ENCODE results near the gene ALG11.
"Not testable (repeated sequence)": the region's sequence is repeated elsewhere in the genome, so short reads cannot be mapped to it uniquely, and the experiment has no call there.

The ALG11 gene

DNA sequence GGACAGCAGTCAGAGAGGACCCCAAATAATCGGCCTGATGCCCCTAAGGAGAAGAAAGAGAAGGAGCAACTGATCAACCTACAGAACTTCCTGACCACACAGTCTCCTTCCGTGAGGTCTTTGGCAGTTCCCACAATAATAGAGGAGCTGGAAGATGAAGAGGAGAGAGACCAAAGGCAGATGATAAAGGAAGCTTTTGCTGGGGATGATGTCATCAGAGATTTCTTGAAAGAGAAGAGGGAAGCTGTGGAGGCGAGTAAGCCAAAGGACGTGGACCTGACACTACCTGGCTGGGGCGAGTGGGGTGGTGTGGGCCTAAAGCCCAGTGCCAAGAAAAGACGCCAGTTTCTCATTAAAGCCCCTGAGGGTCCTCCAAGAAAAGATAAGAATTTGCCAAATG lies 18.2 kb downstream of the ALG11 start:
- DNase-seq = not testable (repeated sequence)

DNA sequence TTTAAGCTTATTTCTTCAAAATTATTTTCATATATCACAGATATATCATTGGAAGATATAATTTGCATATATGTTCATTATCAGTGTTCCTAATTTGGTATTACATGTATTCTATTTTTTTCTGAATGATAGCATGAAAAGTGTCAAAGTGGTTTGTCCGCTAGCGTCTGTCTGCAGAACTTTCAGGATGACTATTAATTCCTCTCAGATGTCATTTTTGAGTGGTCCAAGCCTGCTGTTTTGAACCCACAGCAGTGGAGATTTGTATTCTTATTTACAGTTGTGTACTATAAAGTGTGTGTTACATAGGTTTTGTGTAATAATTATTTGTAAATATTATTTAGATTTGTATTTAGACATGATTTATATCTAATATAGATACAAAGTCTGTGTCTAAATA lies 20.8 kb downstream of the ALG11 start:
- no peak for DNase-seq

DNA sequence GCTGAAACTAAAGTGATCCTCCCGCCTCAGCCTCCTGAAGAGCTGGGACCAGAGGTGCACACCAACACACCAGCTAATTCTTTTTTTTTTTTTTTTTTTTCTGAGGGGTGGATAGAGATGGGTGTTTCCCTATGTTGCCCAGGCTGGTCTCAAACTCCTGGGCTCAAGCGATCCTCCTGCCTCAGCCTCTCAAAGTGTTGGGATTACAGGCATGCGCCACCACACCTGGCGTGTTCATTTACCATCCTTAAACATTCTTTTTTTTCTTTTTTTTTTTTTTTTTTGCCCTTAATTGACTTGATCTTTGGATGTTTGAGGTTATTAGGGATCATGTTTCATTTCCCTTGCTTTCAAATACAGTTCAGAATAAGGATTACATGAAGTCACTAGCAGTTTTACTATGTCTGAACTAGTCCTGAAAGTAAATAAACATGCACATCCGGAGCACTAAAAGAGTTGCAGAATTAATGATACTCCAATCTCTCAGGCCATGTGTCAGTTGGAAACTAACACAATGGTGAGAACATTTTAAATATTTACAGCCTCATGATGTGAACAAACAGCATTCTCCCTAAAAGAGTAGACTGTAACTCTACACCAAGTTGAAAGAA lies 22.5 kb downstream of the ALG11 start:
- DNase-seq = no peak

- no peak for DNase-seq
These were observed 23.8 kb downstream of the ALG11 start for GRCh38 chr13:52036037-52036436.

DNA sequence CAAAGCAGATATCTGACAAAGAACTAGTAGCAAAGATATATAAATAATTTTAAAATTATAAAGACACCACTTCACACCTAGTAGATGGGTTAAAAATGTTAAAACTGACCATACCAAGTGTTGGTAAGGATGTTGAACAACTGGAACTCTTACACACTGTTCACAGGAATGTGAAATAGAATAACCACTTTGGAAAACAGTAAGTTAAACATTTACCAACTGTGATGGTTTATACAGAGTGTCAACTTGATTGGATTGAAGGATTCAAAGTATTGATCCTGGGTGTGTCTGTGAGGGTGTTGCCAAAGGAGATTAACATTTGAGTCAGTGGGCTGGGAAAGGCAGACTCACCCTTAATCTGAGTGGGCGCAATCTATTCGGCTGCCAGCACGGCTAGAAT lies 31.5 kb downstream of the ALG11 start:
- no peak for DNase-seq

DNA sequence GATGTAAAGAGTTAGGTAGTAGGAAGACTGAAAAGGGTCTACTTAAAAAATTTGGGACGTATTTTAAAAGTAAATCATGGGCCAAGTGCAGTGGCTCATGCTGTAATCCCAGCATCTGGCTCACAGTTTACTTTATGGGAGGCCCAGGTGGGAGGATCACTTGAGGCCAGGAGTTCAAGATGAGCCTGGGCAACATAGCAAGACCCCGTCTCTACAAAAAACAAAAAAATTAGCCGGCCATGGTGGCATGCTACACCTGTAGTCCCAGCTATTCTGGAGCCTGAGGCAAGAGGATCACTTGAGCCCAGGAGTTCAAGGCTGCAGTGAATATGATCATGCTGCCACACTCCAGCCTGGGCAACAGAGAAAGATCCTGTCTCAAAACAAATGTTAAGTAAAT lies 35.3 kb downstream of the ALG11 start:
- DNase-seq = no peak

DNA sequence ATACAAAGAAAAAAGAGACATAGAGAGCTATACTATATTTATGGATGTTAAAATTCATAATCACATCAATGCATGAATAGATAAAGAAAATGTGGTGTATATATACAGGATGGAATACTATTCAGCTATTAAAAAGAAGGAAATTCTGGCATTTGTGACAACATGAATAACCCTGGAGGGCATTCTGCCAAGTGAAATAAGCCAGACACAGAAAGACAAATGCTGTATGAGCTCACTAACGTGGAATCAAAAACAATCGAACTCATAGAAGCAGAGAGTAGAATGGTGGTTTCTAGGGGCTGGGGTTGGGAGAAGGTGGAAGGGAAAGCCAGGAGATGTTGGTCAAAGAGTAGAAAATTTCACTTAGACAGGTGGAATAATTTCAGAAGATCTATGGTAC lies 36.3 kb downstream of the ALG11 start:
- DNase-seq = no peak

DNA sequence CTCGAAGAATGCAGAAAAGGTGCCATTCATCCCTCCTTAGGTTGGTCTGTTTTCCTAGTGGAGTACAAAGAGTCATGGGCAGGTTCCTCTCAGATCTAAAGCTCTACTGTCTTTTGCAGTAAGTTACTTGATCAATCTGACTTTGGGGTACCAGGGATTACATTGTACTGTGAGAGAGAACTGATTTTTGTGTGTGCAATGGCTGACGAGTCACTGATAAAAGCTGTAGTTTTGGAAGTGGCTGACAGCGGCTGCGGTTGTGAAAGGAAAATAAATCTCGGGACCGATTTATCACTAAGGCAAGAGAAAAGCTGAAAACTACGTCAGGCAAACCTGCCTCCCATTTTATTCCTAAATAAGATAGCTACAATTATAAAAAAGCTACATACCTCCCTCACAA lies 39.2 kb downstream of the ALG11 start:
- no peak for DNase-seq

GRCh38 chr13:52053460-52053859 lies 41.3 kb downstream of the ALG11 start:
- DNase-seq = no peak

- not testable (repeated sequence) for DNase-seq
These were observed 48.9 kb downstream of the ALG11 start for GRCh38 chr13:52061064-52061463.

GRCh38 chr13:52061587-52061986 lies 49.4 kb downstream of the ALG11 start:
- no peak for DNase-seq

DNA sequence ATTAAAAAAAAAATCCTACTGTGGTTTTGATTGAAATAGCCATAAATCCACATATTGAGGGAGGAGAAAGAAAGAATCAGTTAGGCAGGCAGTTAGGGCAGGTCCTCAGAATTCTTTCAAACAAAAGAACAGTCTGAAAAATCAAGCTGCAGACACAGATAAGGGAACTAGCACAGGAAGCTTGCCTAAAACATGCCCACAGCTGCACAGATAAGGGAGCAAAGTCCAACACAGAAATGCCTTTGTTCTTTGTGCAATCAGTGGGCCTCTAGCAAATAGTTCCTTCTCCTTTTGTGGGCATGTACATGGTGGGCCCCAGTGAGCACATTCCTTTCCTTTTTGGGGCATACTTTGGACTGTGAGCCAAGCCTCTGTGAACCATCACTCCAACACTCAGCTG lies 55.0 kb downstream of the ALG11 start:
- no peak for DNase-seq

DNA sequence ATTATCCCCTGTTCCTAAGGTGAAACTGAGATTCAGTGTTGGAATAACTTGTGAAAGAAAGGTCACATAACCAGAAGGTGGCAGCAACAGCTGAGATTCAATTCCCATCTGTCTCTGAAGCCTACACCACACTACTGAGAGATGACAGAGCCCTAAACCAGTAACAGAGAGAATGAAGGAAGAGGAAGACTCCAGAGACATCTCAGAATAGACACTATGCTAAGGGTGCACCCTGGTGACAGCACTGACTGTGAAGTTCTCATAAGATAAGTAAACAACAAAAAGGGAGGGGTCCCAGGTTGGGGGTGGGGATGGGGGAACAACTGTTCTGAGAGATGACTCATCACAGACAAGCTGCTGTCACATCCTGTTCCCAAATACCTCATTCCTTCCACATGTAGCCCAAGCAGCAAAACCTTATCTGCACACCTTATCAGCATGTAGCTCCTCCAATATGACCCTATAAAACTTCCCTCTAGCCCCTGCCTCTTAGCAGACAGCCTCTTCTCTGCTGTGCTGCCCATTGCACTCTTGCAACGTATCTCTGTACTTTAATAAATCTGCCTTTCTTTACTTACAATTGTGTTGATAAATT lies 58.8 kb downstream of the ALG11 start:
- peak; percentile 18 for DNase-seq

Measured in activated CD8-positive, alpha-beta memory T cell treated with anti-CD3 and anti-CD28 coated beads, Interleukin-2, amount 50 U/mL, for 4 hours (primary cell).